WERI-Rb-1 (cell line): ENCODE measurements around the gene IL10.

Experiments used
- DNase-seq: peaks from one replicate; pipeline ENCODE4 v3.0.0-alpha.2; 2020
- H3K27ac ChIP-seq: fragments of 250-450 bp; sonication (Bioruptor Pico); 2 replicates; pipeline ENCODE4 v1.5.1; 2020; ENCODE audit warnings: mild to moderate bottlenecking, moderate library complexity
- H3K27me3 ChIP-seq: fragments of 250-450 bp; sonication (Bioruptor Pico); 2 replicates; pipeline ENCODE4 v1.5.1; 2021; ENCODE audit warnings: mild to moderate bottlenecking, low read depth, moderate library complexity; ENCODE audit not compliant: insufficient read depth, severe bottlenecking
- H3K36me3 ChIP-seq: fragments of 250-450 bp; sonication (Bioruptor Pico); 2 replicates; pipeline ENCODE4 v1.5.1; 2020; ENCODE audit warnings: mild to moderate bottlenecking, moderate library complexity
- H3K4me3 ChIP-seq: 2 replicates; pipeline ENCODE4 v1.5.1; 2011; ENCODE audit warnings: low read depth, mild to moderate bottlenecking, control low read depth, low read length
- H3K9me3 ChIP-seq: fragments of 250-450 bp; sonication (Bioruptor Pico); 2 replicates; pipeline ENCODE4 v1.5.1; 2021; ENCODE audit warnings: mild to moderate bottlenecking, moderate library complexity; ENCODE audit not compliant: severe bottlenecking
- TF ChIP-seq, protein P1 (sequence below): IDR thresholded peaks from 2 replicates; pipeline ENCODE4 v1.5.1; 2011; ENCODE audit warnings: low read depth, mild to moderate bottlenecking, control low read depth, inconsistent platforms, low read length

The IL10 gene

DNA sequence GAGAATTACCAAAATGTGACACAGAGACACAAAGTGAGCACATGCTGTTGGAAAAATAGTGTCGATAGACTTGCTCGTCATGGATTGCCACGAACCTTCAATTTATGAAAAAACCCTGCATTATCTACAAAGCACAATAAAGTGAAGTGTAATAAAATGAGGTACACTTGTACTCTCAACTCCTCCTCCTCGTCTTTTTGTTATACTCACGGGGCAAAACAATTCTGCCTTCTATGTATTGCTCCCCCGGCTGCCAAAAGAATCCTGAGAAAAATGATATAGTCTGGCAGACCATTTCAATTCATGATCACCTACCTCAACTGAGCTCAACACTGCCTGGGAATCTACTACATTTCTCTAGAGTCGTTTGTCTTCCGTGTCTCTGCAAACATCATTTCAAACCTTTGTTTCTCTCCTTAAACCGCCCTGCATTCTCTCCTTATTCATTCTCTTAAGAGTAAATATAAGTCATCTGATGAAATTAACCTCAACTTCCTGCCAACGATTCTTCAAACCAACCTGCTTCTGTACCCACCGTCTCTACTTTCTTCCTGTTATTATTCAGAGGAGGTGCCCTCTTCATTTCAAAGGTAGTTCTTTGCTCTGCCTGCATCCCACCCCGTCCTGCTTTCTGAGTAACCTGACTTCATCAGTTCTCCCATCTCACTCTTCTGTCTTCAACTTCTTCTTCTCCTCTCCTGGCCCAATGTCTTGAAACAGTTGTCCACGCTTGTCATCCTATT lies 14.6 kb downstream of the IL10 start:
- Histone ChIP-seq H3K36me3 (no peaks in the 10 kb centered on the region), H3K27ac (no peak overlapping the region), H3K9me3 (peaks cover 16% of the 10 kb centered on the region), H3K27me3 (peaks cover 81% of the 10 kb centered on the region), H3K4me3 (no peak overlapping the region)
- TF ChIP-seq, protein P1, sequence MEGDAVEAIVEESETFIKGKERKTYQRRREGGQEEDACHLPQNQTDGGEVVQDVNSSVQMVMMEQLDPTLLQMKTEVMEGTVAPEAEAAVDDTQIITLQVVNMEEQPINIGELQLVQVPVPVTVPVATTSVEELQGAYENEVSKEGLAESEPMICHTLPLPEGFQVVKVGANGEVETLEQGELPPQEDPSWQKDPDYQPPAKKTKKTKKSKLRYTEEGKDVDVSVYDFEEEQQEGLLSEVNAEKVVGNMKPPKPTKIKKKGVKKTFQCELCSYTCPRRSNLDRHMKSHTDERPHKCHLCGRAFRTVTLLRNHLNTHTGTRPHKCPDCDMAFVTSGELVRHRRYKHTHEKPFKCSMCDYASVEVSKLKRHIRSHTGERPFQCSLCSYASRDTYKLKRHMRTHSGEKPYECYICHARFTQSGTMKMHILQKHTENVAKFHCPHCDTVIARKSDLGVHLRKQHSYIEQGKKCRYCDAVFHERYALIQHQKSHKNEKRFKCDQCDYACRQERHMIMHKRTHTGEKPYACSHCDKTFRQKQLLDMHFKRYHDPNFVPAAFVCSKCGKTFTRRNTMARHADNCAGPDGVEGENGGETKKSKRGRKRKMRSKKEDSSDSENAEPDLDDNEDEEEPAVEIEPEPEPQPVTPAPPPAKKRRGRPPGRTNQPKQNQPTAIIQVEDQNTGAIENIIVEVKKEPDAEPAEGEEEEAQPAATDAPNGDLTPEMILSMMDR: no peak
- DNase-seq: no peak

GRCh38 chr1:206754011-206754410 lies 18.3 kb downstream of the IL10 start:
- DNase-seq: no peak
- Histone ChIP-seq H3K9me3 (peaks cover 16% of the 10 kb centered on the region), H3K27me3 (peaks cover 50% of the 10 kb centered on the region), H3K4me3 (no peak overlapping the region), H3K27ac (no peak overlapping the region), H3K36me3 (no peaks in the 10 kb centered on the region)
- TF ChIP-seq, protein P1: no peak

GRCh38 chr1:206753141-206753540 lies 19.2 kb downstream of the IL10 start:
- DNase-seq: no peak
- Histone ChIP-seq H3K9me3 (peaks cover 9% of the 10 kb centered on the region), H3K36me3 (no peaks in the 10 kb centered on the region), H3K4me3 (no peak overlapping the region), H3K27me3 (peaks cover 41% of the 10 kb centered on the region), H3K27ac (no peak overlapping the region)
- TF ChIP-seq, protein P1: no peak

DNA sequence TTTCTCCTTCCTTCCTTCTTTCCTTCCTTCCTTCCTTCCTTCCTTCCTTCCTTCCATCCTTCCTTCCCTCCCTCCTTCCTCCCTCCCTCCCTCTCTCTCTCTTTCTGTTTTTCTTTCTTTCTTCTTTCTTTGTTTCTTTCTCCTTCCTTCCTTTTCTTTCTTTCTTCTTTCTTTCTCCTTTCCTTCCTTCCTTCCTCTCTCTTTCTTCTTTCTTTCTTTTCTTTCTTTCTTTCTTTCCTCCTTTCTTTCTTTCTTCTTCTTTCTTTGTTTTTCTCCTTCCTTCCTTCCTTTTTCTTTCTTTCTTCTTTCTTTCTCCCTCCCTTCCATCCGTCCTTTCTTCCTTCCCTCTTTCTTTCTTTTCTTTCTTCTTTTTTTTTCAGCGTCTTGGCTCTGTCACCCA lies 19.8 kb downstream of the IL10 start:
- TF ChIP-seq, protein P1: no peak
- H3K27me3 ChIP-seq: peaks cover 34% of the 10 kb centered on the region
- H3K27ac ChIP-seq: no peak overlapping the region
- no peaks in the 10 kb centered on the region for H3K36me3 ChIP-seq
- no peak for DNase-seq
- H3K9me3 ChIP-seq: peaks cover 6% of the 10 kb centered on the region
- no peak overlapping the region for H3K4me3 ChIP-seq

- Histone ChIP-seq H3K36me3 (no peaks in the 10 kb centered on the region), H3K9me3 (peaks cover 6% of the 10 kb centered on the region), H3K27ac (no peak overlapping the region), H3K4me3 (no peak overlapping the region), H3K27me3 (peaks cover 29% of the 10 kb centered on the region)
- no peak for DNase-seq
- TF ChIP-seq, protein P1: no peak
These were observed 20.4 kb downstream of the IL10 start for GRCh38 chr1:206751891-206752290.
